Aorta (tissue), 5 donors: ENCODE results near the gene ACBD4. TPM values are rescaled to one million over a fixed set of nuclear protein-coding genes. Genes with fewer than 3 reads are reported as not detected.
A peak's percentile ranks its signal among the peaks of the same experiment; 100 is the strongest.

Source experiments
- ATAC-seq: fragments of 200-7000 bp; cut with Tn5 transposase; one replicate; pipeline ENCODE4 v1.9.1; 2022; ENCODE audit warnings: moderate library complexity; ENCODE audit not compliant: low FRiP score
- DNase-seq, 2 donors: peaks; one replicate each; pipeline ENCODE4 v3.0.0-alpha.2; 2020
- H3K27ac ChIP-seq, 2 donors: one replicate each; pipeline ENCODE4 v1.5.1; 2013; ENCODE audit warnings: low read length in 2 of 2, mild to moderate bottlenecking in 2 of 2, moderate library complexity in 2 of 2, control low read depth in 1 of 2, inconsistent platforms in 1 of 2, low read depth in 1 of 2
- H3K27me3 ChIP-seq, 2 donors: one replicate each; pipeline ENCODE4 v1.6.1; 2013; ENCODE audit warnings: control low read depth in 1 of 2, low read length in 1 of 2, mild to moderate bottlenecking in 1 of 2, moderate library complexity in 1 of 2; ENCODE audit not compliant: insufficient read depth in 2 of 2, control insufficient read depth in 1 of 2
- H3K36me3 ChIP-seq, 2 donors: one replicate each; pipeline ENCODE4 v1.6.1; 2013; ENCODE audit warnings: control low read depth in 1 of 2, low read length in 1 of 2, mild to moderate bottlenecking in 1 of 2; ENCODE audit not compliant: insufficient read depth in 2 of 2, control insufficient read depth in 1 of 2
- H3K4me1 ChIP-seq, 2 donors: one replicate each; pipeline ENCODE4 v1.6.1; 2013; ENCODE audit warnings: low read length in 2 of 2, control low read depth in 1 of 2, mild to moderate bottlenecking in 1 of 2, moderate library complexity in 1 of 2; ENCODE audit not compliant: insufficient read depth in 2 of 2, control insufficient read depth in 1 of 2
- H3K4me3 ChIP-seq, 2 donors: one replicate each; pipeline ENCODE4 v1.5.1; 2013; ENCODE audit warnings: low read length in 2 of 2, control low read depth in 1 of 2, mild to moderate bottlenecking in 1 of 2
- H3K9me3 ChIP-seq: one replicate; pipeline ENCODE4 v1.6.1; 2013; ENCODE audit warnings: mild to moderate bottlenecking, low read length; ENCODE audit not compliant: control insufficient read depth
- WGBS, 2 donors: extraction: QIAGEN DNeasy Blood & Tissue Kit; methylation state at CpG; one replicate each; pipeline ENCODE4 v1.1.7; 2013; 5-methylcytosine and 5-hydroxymethylcytosine counted together
- intact Hi-C, 2 donors: fragments of 100-400 bp; cut with DNase I; formaldehyde crosslinking; loops; one replicate each; pipeline versions ENCODE4 v1.14.2 to v1.15.0; 2022
- polyA plus RNA-seq, 2 donors: library from polyadenylated mRNA; stranded (reverse); fragments of 200-250 nt; gene quantifications; one replicate each; pipeline ENCODE4 v1.2.3, GENCODE V29; 2013
- total RNA-seq, 2 donors: library from RNA; stranded (reverse); fragmentation: NEBNext Ultra II Directional; extraction: Animal tissue kit (Norgen Biotek cat#: 25700); gene quantifications; one replicate each; pipeline ENCODE4 v1.2.1, GENCODE V29; 2021
- donor health status: healthy with polysubstance abuse.
- donor health status: Bipolar disorder and iron deficiency.
- donor health status: DM: no; HTN: no; CAD: no.
- donor health status: DM: no; HTN: no; CAD: no.
- donor health status: DM: yes; HTN: yes; CAD: no.

ACBD4 gene
- total and polyA plus RNA-seq, 4 donors = 16.1 to 69.7 (median 46.0) TPM

GRCh38 chr17:45101883-45102811 lies 33.3 kb upstream of the ACBD4 start:
- DNase-seq = no peak
- peaks cover 11 to 17% of the 10 kb centered on the region in 2 donors for H3K36me3 ChIP-seq
- 35 to 38% methylated on average over 12 of the region's 12 CpGs for WGBS, 2 donors
- intact Hi-C loops = loop anchor here in 1 of 2 donors (5.0 kb wide), 1 partner anchor 180 kb away; no protein-coding TSS in a partner anchor
- H3K9me3 ChIP-seq = no peaks in the 10 kb centered on the region
- H3K27ac ChIP-seq = peak overlapping the region in 1 of 2 donors; percentile 71
- H3K27me3 ChIP-seq = no peaks in the 10 kb centered on the region
- no peaks in the 10 kb centered on the region for H3K4me1 ChIP-seq
- no peak overlapping the region for H3K4me3 ChIP-seq
- no peak for ATAC-seq

GRCh38 chr17:45102856-45103255 lies 32.6 kb upstream of the ACBD4 start:
- no peaks in the 10 kb centered on the region for H3K9me3 ChIP-seq
- peaks cover 7 to 15% of the 10 kb centered on the region in 2 donors for H3K36me3 ChIP-seq
- no peaks in the 10 kb centered on the region for H3K4me1 ChIP-seq
- ATAC-seq (no peak), DNase-seq (no peak)
- no peak overlapping the region for H3K4me3 ChIP-seq
- H3K27ac ChIP-seq = peak overlapping the region in 1 of 2 donors; percentile 71
- 59 to 66% methylated on average over 9 of the region's 9 CpGs for WGBS, 2 donors
- H3K27me3 ChIP-seq = no peaks in the 10 kb centered on the region
- intact Hi-C loops = loop anchor here in 1 of 2 donors (5.0 kb wide), 1 partner anchor 181 kb away; no protein-coding TSS in a partner anchor

DNA sequence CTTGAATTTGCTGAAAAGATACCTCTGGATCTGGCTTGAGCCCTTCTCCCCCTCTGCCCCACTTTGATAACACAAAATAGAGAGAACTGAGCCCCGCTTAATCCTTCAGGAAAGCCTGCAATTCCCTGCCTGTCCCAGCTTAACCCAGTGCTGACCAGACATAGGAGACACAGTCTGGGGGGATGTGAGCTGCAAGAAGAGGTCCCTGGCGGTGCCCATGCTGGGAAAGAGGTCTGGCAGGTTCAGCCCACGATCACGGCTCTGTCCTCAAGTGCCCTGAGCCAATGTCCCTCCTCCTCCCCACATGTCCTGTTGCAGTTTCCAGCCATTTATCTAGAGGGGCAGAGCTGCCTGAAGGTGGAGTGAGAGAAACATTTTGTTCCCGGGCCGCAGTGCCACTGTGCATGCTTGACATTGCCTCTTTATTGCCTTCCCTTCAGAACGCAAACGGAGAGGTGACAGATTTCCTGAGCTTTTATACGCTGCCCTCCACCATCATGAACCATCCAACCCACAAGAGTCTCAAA lies 32.2 kb upstream of the ACBD4 start:
- H3K36me3 ChIP-seq = peaks cover 7 to 15% of the 10 kb centered on the region in 2 donors
- H3K27me3 ChIP-seq = no peaks in the 10 kb centered on the region
- H3K9me3 ChIP-seq = no peaks in the 10 kb centered on the region
- H3K4me3 ChIP-seq = no peak overlapping the region
- no peak overlapping the region for H3K27ac ChIP-seq
- no peaks in the 10 kb centered on the region for H3K4me1 ChIP-seq
- ATAC-seq = no peak
- no peak for DNase-seq
- intact Hi-C loops = loop anchor here in 1 of 2 donors (5.0 kb wide), 1 partner anchor 181 kb away; no protein-coding TSS in a partner anchor
- 57 to 71% methylated on average over 9 of the region's 9 CpGs for WGBS, 2 donors

- ATAC-seq = no peak
- no peaks in the 10 kb centered on the region for H3K4me1 ChIP-seq
- WGBS, 2 donors = 81 to 82% methylated on average over 8 of the region's 8 CpGs
Observed at GRCh38 chr17:45104029-45104428, 31.5 kb upstream of the ACBD4 start.

DNA sequence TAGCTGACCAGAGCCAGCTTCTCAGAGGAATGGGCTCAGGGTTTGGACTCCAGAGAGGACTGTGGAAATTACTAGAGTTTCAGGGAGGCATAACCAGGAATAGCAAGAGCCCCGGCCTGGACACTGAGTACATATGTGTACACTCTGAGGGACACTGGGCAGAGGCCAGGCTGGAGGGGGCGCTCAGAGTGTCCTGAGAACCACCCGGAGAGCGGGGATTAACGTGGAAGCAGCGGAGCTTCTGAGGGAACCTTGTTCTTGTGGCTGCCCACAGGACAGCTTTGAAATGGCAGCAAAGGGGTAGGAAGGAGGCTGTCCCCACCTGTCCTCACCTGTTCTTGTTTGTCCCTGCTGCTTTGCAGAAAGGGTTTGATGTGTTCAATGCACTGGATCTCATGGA lies 31.0 kb upstream of the ACBD4 start:
- no peaks in the 10 kb centered on the region for H3K4me1 ChIP-seq
- intact Hi-C loops = loop anchor here in 1 of 2 donors (5.0 kb wide), 1 partner anchor 182 kb away; no protein-coding TSS in a partner anchor
- no peaks in the 10 kb centered on the region for H3K9me3 ChIP-seq
- no peak overlapping the region for H3K4me3 ChIP-seq
- DNase-seq = no peak
- H3K27me3 ChIP-seq = no peaks in the 10 kb centered on the region
- H3K27ac ChIP-seq = no peak overlapping the region
- 83 to 85% methylated on average over 6 of the region's 6 CpGs for WGBS, 2 donors
- H3K36me3 ChIP-seq = peaks cover 7 to 15% of the 10 kb centered on the region in 2 donors
- no peak for ATAC-seq

More at GRCh38 chr17:45104029-45104428, 31.5 kb upstream of the ACBD4 start:
- Histone ChIP-seq H3K9me3 (no peaks in the 10 kb centered on the region), H3K27me3 (no peaks in the 10 kb centered on the region), H3K27ac (no peak overlapping the region), H3K36me3 (peaks cover 7 to 15% of the 10 kb centered on the region in 2 donors), H3K4me3 (no peak overlapping the region)
- no peak for DNase-seq
- intact Hi-C loops = loop anchor here in 1 of 2 donors (5.0 kb wide), 1 partner anchor 182 kb away; no protein-coding TSS in a partner anchor

DNA sequence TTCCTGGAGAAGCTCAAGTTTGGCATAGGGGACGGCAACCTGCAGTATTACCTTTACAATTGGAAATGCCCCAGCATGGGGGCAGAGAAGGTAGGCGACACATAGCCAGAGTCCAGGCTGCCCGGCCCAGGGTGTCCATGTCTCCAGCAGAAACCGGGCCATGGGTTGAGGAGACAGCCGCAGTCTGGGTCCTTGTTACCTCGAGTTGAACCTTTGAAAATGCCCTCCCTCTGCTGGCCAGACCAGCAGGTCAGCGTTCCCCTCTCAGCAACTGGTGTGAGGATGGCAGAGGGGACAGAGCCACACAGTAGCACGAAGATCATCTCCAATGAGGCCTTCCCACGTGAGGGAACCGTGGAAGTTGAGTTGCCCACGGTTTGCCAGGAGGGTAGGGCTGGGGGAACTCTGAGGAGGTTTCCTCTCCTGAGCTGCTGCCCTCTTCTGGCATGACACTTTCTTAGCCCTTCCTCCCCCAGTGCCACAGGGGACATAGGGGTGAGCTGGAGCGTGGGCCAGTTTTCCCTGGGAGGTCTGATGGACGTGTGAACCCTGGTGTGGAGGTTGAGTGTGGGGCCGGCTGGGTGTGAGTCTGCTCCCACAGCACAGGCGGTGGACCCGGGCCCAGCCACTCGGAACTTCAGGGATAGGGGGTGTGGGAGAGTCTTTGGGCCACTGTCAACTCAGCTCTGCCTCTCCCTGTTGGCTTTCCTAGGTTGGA lies 30.4 kb upstream of the ACBD4 start:
- intact Hi-C loops = loop anchor here in 1 of 2 donors (5.0 kb wide), 1 partner anchor 183 kb away; no protein-coding TSS in a partner anchor
- Histone ChIP-seq H3K4me3 (no peak overlapping the region), H3K36me3 (peaks cover 7 to 15% of the 10 kb centered on the region in 2 donors), H3K27me3 (no peaks in the 10 kb centered on the region), H3K27ac (no peak overlapping the region), H3K4me1 (no peaks in the 10 kb centered on the region), H3K9me3 (no peaks in the 10 kb centered on the region)
- DNase-seq (no peak), ATAC-seq (no peak)
- 64 to 70% methylated on average over 17 of the region's 17 CpGs for WGBS, 2 donors

DNA sequence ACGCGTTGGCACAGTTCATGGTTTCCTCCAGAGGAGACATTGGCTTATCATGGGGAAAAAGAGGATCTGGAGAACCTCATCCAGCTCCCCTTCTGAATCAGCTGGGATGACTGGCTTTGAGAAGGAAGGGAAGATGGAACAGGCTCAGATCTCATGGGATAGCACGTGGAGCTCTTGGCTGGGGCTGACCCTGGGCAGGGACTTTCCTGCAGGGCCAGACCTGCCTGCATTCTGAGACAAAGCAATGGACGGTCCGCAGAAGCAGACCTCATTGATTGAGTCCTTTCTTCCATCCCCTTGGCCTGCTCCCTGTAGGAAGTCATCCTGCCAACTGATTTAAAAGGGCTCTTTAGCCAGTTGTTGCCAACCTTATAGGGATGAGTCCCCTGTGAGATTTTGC lies 29.4 kb upstream of the ACBD4 start:
- Histone ChIP-seq H3K36me3 (peaks cover 7 to 15% of the 10 kb centered on the region in 2 donors), H3K4me3 (no peak overlapping the region), H3K27me3 (no peaks in the 10 kb centered on the region), H3K27ac (no peak overlapping the region), H3K9me3 (no peaks in the 10 kb centered on the region), H3K4me1 (no peaks in the 10 kb centered on the region)
- DNase-seq (no peak), ATAC-seq (no peak)
- intact Hi-C loops = no loop called here
- 61 to 66% methylated on average over 5 of the region's 5 CpGs for WGBS, 2 donors

DNA sequence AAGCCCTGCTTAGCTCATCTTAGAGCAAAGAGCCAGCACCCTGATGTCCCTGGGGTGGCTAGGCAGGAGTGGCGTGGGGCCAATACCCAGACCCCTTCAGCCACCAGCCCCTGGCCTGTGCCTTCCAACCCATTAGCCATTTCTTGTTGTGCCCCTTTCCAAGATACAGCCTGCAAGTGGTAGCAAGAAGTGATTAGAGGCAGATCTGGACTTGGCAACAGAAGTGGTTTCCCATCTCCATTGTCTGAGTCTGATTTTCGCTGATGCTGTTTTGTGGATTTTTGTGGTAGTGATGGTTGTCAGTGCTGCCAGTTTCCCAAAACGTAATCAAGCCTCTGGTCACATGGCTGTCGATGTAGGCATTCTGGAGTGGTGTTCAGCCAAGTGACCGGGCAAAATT lies 28.9 kb upstream of the ACBD4 start:
- Histone ChIP-seq H3K4me1 (peaks cover 0 to 2% of the 10 kb centered on the region in 2 donors), H3K4me3 (no peak overlapping the region), H3K36me3 (peaks cover 7 to 15% of the 10 kb centered on the region in 2 donors)

More for the DNA sequence above, 28.9 kb upstream of the ACBD4 start:
- Histone ChIP-seq H3K27me3 (no peaks in the 10 kb centered on the region), H3K27ac (peak overlapping the region in 1 of 2 donors; percentile 70), H3K9me3 (no peaks in the 10 kb centered on the region)
- DNase-seq (no peak), ATAC-seq (no peak)
- intact Hi-C loops = no loop called here
- WGBS, 2 donors = 29 to 31% methylated on average over 5 of the region's 5 CpGs
